ENCODE measurements around the gene FTSJ1.
"Not testable (repeated sequence)": the region's sequence is repeated elsewhere in the genome, so short reads cannot be mapped to it uniquely, and the experiment has no call there.

DNA sequence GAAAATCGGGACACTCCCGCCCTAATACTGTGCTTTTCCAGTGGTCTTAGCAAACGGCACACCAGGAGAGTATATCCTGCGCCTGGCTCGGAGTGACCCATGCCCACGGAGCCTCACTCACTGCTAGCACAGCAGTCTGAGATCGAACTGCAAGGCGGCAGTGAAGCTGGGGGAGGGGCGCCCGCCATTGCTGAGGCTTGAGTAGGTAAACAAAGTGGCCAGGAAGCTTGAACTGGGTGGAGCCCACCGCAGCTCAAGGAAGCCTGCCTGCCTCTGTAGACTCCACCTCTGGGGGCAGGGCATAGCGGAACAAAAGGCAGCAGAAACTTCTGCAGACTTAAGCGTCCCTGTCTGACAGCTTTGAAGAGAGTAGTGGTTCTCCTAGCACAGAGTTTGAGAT is 42.3 kb upstream of the FTSJ1 start:
- TF ChIP-seq EZH2 (IDR thresholded peaks at IDR 0.05; ENCODE audit: borderline replicate concordance, insufficient read depth, low read length, poor library complexity, severe bottlenecking); CTCF (IDR thresholded peaks at IDR 0.05; ENCODE audit: poor library complexity, severe bottlenecking); MXI1 (conservative IDR thresholded peaks at IDR 0.05; ENCODE audit: poor library complexity, severe bottlenecking); POLR2AphosphoS5 (IDR thresholded peaks at IDR 0.05); EP300 (conservative IDR thresholded peaks at IDR 0.05; ENCODE audit: poor library complexity, severe bottlenecking); TAF1 (IDR thresholded peaks at IDR 0.05; ENCODE audit: low read depth): not testable (repeated sequence)

Measured in neural cell (in vitro differentiated cells).